Stimulated activated CD4-positive, alpha-beta T cell treated with anti-CD3 and anti-CD28 coated beads, Interleukin-1b, Interleukin-23, amount 100 ng/mL, for 48 hours (primary cell): ENCODE measurements around the gene KDM2A.

Source experiments
- DNase-seq: peaks from one replicate; pipeline ENCODE4 v3.0.0-alpha.2; 2020

The KDM2A gene

GRCh38 chr11:67304511-67305113 is 185.5 kb downstream of the KDM2A start:
- no peak for DNase-seq

DNA sequence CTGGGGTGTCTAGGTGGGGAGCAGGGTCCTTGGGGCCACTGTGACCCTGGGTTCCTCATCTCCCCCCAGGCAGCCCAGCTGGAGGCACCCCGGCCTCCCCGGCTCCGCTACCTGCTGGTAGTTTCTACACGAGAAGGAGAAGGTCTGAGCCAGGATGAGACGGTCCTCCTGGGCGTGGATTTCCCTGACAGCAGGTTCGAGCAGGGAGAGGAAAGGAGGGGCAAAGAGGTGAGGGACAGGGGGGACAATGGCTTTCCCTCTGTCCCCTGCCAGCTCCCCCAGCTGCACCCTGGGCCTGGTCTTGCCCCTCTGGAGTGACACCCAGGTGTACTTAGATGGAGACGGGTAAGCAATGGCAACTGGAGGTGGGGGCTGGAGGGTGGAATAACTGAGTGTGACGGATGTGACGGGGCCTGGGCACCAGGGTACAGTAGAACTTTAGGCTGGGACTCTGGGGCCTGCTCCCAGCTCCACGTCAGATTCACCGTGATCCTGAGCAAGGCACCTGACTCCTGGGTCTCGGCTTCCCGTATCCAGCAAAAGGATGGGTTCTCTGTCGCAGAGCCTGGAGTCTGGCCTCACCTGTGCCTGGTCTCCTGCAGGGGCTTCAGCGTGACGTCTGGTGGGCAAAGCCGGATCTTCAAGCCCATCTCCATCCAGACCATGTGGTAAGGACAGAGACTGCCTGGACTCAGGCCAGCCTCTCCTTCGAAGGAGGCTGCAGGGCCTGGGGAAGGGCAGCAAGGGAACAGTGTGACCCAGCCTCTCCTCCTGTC is 187.9 kb downstream of the KDM2A start:
- DNase-seq = no peak

DNA sequence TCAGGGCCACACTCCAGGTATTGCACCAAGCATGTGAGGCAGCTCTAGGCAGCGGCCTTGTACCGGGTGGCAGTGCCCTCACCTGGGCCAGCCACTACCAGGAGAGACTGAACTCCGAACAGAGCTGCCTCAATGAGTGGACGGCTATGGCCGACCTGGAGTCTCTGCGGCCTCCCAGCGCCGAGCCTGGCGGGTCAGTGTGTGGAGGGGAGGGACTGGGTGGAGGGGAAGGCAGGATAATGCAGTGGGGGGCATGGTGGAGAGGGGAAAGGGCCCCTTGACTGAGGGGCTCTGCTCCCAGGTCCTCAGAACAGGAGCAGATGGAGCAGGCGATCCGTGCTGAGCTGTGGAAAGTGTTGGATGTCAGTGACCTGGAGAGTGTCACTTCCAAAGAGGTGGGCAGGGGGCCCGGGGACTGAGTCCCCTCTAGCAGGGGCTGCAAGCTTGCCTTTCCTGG is 188.5 kb downstream of the KDM2A start:
- no peak for DNase-seq
